Neural cell (in vitro differentiated cells): Measurements from ENCODE around the gene RYR2. TPM values are rescaled to one million over a fixed set of nuclear protein-coding genes. Genes with fewer than 3 reads are reported as not detected.

Experiments used
- H2AFZ ChIP-seq: fragments of 200-600, 300-800 bp; sonication (generic), shearing (Covaris generic); 2 replicates; pipeline ENCODE4 v1.6.0; 2014; ENCODE audit warnings: low read depth, mild to moderate bottlenecking, antibody characterized with exemption, low read length, moderate library complexity
- H3F3A ChIP-seq: fragments of 200-600 bp; shearing (Covaris generic); 2 replicates; pipeline ENCODE4 v1.6.1; 2016; ENCODE audit warnings: mild to moderate bottlenecking, moderate library complexity, mixed read lengths, antibody characterized with exemption, low read length; ENCODE audit not compliant: insufficient read depth, poor library complexity, severe bottlenecking
- H3K27ac ChIP-seq: fragments of 200-600, 300-800 bp; sonication (generic), shearing (Covaris generic); 2 replicates; pipeline ENCODE4 v1.5.1; 2014; ENCODE audit warnings: mild to moderate bottlenecking, low read length, moderate library complexity
- H3K27me3 ChIP-seq: fragments of 300-800, 200-600 bp; sonication (generic), shearing (Covaris generic); 2 replicates; pipeline ENCODE4 v1.6.0; 2014; ENCODE audit warnings: mild to moderate bottlenecking, low read depth, low read length, moderate library complexity; ENCODE audit not compliant: insufficient read depth
- H3K36me3 ChIP-seq: fragments of 300-800, 200-600 bp; sonication (generic), shearing (Covaris generic); 2 replicates; pipeline ENCODE4 v1.5.1; 2014; ENCODE audit warnings: mild to moderate bottlenecking, antibody characterized with exemption, low read length, moderate library complexity; ENCODE audit not compliant: insufficient read depth
- H3K4me2 ChIP-seq: fragments of 300-800, 200-600 bp; sonication (generic), shearing (Covaris generic); 2 replicates; pipeline ENCODE4 v1.6.0; 2014; ENCODE audit warnings: mild to moderate bottlenecking, low read length
- H3K4me3 ChIP-seq: fragments of 300-800, 200-600 bp; sonication (generic), shearing (Covaris generic); 2 replicates; pipeline ENCODE4 v1.5.1; 2014; ENCODE audit warnings: mild to moderate bottlenecking, low read length, moderate library complexity
- H3K79me2 ChIP-seq: fragments of 200-600 bp; shearing (Covaris generic); replicated peaks from 2 replicates; pipeline ENCODE4 v1.6.0; 2014; ENCODE audit warnings: mild to moderate bottlenecking, low read length, moderate library complexity; ENCODE audit not compliant: insufficient read depth
- H3K9ac ChIP-seq: fragments of 300-800, 200-600 bp; sonication (generic), shearing (Covaris generic); 2 replicates; pipeline ENCODE4 v1.6.1; 2016; ENCODE audit warnings: mild to moderate bottlenecking, low read length, mixed read lengths
- H3K9me2 ChIP-seq: fragments of 200-600 bp; shearing (Covaris generic); 2 replicates; pipeline ENCODE4 v1.6.1; 2016; ENCODE audit warnings: mild to moderate bottlenecking, low read length, mixed read lengths; ENCODE audit not compliant: insufficient read depth
- H3K9me3 ChIP-seq: fragments of 200-600, 300-800 bp; sonication (generic), shearing (Covaris generic); 2 replicates; pipeline ENCODE4 v1.6.1; 2016; ENCODE audit warnings: mild to moderate bottlenecking, mixed run types, low read length, moderate library complexity, mixed read lengths
- H4K20me1 ChIP-seq: fragments of 200-600 bp; shearing (Covaris generic); 2 replicates; pipeline ENCODE4 v1.6.1; 2016; ENCODE audit warnings: mild to moderate bottlenecking, mixed run types; ENCODE audit not compliant: insufficient read depth
- EP300 ChIP-seq: fragments of 450-650 bp; conservative IDR thresholded peaks from 2 replicates; pipeline ENCODE4 v1.6.1; 2014; ENCODE audit warnings: antibody characterized with exemption, mild to moderate bottlenecking, moderate library complexity; ENCODE audit not compliant: poor library complexity, severe bottlenecking
- EZH2 ChIP-seq: fragments of 200-600, 300-800 bp; shearing (Covaris generic), sonication (generic); IDR thresholded peaks from 2 replicates; pipeline ENCODE4 v1.6.1; 2014; ENCODE audit warnings: antibody characterized with exemption, low read length, borderline replicate concordance, mild to moderate bottlenecking; ENCODE audit not compliant: insufficient read depth, poor library complexity, severe bottlenecking
- MXI1 ChIP-seq: fragments of 450-650 bp; conservative IDR thresholded peaks from 2 replicates; pipeline ENCODE4 v1.6.1; 2014; ENCODE audit warnings: antibody characterized with exemption, mild to moderate bottlenecking; ENCODE audit not compliant: poor library complexity, severe bottlenecking
- POLR2AphosphoS5 ChIP-seq: IDR thresholded peaks from 2 replicates; pipeline ENCODE4 v1.6.1; 2012
- RAD21 ChIP-seq: fragments of 450-650 bp; conservative IDR thresholded peaks from 2 replicates; pipeline ENCODE4 v1.6.1; 2014; ENCODE audit warnings: antibody characterized with exemption, mild to moderate bottlenecking, moderate library complexity
- SMC3 ChIP-seq: fragments of 450-650 bp; conservative IDR thresholded peaks from 2 replicates; pipeline ENCODE4 v1.6.1; 2014; ENCODE audit warnings: antibody characterized with exemption, mild to moderate bottlenecking, moderate library complexity; ENCODE audit not compliant: poor library complexity
- TAF1 ChIP-seq: IDR thresholded peaks from 2 replicates; pipeline ENCODE4 v1.6.1; 2012; ENCODE audit warnings: low read depth
- polyA plus RNA-seq: library from polyadenylated mRNA; depleted of rRNA; stranded (reverse); fragments of >200 nt; gene quantifications from 2 replicates; pipeline ENCODE4 v1.2.3, GENCODE V29; 2014
- TF ChIP-seq, protein P1 (sequence below): IDR thresholded peaks from 2 replicates; pipeline ENCODE4 v1.6.1; 2012; ENCODE audit warnings: borderline replicate concordance
- TF ChIP-seq, protein P2 (sequence below): fragments of 450-650 bp; IDR thresholded peaks from 2 replicates; pipeline ENCODE4 v1.5.1; 2014; ENCODE audit warnings: antibody characterized with exemption, mild to moderate bottlenecking, moderate library complexity; ENCODE audit not compliant: poor library complexity, severe bottlenecking

The RYR2 gene
- polyA plus RNA-seq, 1 donor from 2014 or later: 3.8 TPM

DNA sequence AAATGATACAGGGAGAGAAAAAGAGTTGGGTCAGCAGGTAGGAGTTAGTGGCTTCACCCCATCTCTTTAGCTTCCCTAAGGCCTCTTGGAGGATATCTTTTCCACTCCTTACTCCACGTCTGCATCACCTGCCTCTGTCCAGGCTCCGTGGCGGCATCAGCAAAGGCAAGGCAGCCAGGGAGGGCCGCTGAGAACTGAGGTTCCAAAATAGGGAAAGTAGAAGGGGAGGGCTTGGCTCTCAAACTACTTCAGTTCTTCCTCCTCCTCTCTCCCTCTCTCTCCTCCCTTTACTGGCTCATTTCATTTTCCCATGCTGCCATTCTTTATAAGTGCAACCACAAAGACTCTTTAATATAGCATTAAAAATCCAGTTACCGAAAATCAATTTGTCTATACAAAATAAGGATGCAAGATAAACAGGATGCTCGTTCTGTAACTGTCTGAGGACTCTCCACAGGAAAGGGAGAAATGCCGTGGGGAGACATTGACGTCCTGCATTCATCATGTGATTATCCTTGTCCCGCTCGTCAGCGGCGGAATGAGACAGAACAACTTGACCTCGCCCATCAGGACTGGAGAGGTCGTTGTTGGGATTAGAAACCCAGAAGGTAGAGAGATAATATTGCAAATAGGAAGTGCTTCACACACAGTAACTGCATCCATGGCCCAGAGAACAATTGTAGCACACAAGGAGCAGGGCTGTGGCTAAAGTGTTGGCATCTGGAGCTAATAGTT, 34.7 kb upstream of the RYR2 start:
- H3K9me2 ChIP-seq: no peaks in the 10 kb centered on the region
- no peak overlapping the region for H3K9ac ChIP-seq
- no peak overlapping the region for H2AFZ ChIP-seq
- H3K4me2 ChIP-seq: no peak overlapping the region
- no peaks in the 10 kb centered on the region for H3F3A ChIP-seq
- no peaks in the 10 kb centered on the region for H3K27me3 ChIP-seq
- no peaks in the 10 kb centered on the region for H3K9me3 ChIP-seq
- H3K36me3 ChIP-seq: no peaks in the 10 kb centered on the region
- H3K79me2 ChIP-seq: no peaks in the 10 kb centered on the region
- no peak for TF ChIP-seq POLR2AphosphoS5
- no peak for TF ChIP-seq RAD21
- TF ChIP-seq, protein P1, sequence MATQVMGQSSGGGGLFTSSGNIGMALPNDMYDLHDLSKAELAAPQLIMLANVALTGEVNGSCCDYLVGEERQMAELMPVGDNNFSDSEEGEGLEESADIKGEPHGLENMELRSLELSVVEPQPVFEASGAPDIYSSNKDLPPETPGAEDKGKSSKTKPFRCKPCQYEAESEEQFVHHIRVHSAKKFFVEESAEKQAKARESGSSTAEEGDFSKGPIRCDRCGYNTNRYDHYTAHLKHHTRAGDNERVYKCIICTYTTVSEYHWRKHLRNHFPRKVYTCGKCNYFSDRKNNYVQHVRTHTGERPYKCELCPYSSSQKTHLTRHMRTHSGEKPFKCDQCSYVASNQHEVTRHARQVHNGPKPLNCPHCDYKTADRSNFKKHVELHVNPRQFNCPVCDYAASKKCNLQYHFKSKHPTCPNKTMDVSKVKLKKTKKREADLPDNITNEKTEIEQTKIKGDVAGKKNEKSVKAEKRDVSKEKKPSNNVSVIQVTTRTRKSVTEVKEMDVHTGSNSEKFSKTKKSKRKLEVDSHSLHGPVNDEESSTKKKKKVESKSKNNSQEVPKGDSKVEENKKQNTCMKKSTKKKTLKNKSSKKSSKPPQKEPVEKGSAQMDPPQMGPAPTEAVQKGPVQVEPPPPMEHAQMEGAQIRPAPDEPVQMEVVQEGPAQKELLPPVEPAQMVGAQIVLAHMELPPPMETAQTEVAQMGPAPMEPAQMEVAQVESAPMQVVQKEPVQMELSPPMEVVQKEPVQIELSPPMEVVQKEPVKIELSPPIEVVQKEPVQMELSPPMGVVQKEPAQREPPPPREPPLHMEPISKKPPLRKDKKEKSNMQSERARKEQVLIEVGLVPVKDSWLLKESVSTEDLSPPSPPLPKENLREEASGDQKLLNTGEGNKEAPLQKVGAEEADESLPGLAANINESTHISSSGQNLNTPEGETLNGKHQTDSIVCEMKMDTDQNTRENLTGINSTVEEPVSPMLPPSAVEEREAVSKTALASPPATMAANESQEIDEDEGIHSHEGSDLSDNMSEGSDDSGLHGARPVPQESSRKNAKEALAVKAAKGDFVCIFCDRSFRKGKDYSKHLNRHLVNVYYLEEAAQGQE: no peak
- no peak for TF ChIP-seq MXI1
- TF ChIP-seq EP300: no peak
- no peak for TF ChIP-seq TAF1
- no peak for TF ChIP-seq EZH2
- H3K4me3 ChIP-seq: no peak overlapping the region
- H4K20me1 ChIP-seq: no peaks in the 10 kb centered on the region
- H3K27ac ChIP-seq: no peak overlapping the region

DNA sequence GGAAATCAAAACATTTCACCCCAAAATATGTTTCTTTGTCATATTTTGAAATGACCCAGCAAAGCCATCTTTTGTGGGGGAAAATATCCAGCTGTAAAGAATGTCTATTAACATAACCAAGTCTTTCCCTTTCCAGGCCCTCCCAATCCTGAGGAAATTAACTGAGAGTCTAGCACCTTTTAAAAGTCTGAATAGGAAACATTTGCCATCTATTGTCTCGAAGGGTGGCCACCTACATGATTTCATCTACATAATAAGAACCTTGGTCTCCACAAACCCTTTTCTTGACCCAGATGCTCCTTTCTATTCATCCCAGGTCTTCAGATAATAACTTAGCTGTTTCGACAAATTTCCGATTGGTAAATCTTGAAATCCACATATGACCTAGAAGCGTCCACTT, 32.4 kb upstream of the RYR2 start:
- Histone ChIP-seq H3K27me3 (no peaks in the 10 kb centered on the region), H4K20me1 (no peaks in the 10 kb centered on the region), H3K9ac (no peak overlapping the region), H3K4me3 (no peak overlapping the region), H3K9me3 (no peaks in the 10 kb centered on the region), H3K9me2 (no peaks in the 10 kb centered on the region), H3K36me3 (no peaks in the 10 kb centered on the region), H3K4me2 (no peak overlapping the region), H2AFZ (no peak overlapping the region), H3F3A (no peaks in the 10 kb centered on the region), H3K27ac (no peak overlapping the region), H3K79me2 (no peaks in the 10 kb centered on the region)
- no peak for TF ChIP-seq EP300
- TF ChIP-seq RAD21: no peak
- TF ChIP-seq MXI1: no peak
- TF ChIP-seq, protein P2, sequence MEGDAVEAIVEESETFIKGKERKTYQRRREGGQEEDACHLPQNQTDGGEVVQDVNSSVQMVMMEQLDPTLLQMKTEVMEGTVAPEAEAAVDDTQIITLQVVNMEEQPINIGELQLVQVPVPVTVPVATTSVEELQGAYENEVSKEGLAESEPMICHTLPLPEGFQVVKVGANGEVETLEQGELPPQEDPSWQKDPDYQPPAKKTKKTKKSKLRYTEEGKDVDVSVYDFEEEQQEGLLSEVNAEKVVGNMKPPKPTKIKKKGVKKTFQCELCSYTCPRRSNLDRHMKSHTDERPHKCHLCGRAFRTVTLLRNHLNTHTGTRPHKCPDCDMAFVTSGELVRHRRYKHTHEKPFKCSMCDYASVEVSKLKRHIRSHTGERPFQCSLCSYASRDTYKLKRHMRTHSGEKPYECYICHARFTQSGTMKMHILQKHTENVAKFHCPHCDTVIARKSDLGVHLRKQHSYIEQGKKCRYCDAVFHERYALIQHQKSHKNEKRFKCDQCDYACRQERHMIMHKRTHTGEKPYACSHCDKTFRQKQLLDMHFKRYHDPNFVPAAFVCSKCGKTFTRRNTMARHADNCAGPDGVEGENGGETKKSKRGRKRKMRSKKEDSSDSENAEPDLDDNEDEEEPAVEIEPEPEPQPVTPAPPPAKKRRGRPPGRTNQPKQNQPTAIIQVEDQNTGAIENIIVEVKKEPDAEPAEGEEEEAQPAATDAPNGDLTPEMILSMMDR: no peak
- TF ChIP-seq, protein P1: no peak
- no peak for TF ChIP-seq SMC3
- TF ChIP-seq EZH2: no peak
- no peak for TF ChIP-seq TAF1
- no peak for TF ChIP-seq POLR2AphosphoS5
